Kidney (tissue), 14 donors: Measurements from ENCODE around the gene TMEM114. TPM values are rescaled to one million over a fixed set of nuclear protein-coding genes. Genes with fewer than 3 reads are reported as not detected.

Experiments used
- DNase-seq, 5 donors: peaks; one replicate each; pipeline ENCODE4 v3.0.0-alpha.2; 2013 to 2020
- FAIRE-seq: peaks from 2 replicates; lab custom pipeline; 2012; peaks lifted over from hg19 to GRCh38; lab: Jason Lieb, UNC
- H3K27ac ChIP-seq, 2 donors: one replicate each; pipeline ENCODE4 v1.7.0; 2013; ENCODE audit warnings: low read depth in 2 of 2, low read length in 2 of 2, inconsistent platforms in 1 of 2
- H3K27me3 ChIP-seq: one replicate; pipeline ENCODE4 v1.7.1; 2013; ENCODE audit warnings: low read length, inconsistent platforms; ENCODE audit not compliant: control insufficient read depth, insufficient read depth
- H3K36me3 ChIP-seq, 3 donors: one replicate each; pipeline versions ENCODE4 v1.7.0 to v1.7.1; 2013; ENCODE audit warnings: low read length in 3 of 3, control low read depth in 1 of 3, inconsistent platforms in 1 of 3; ENCODE audit not compliant: insufficient read depth in 3 of 3, control insufficient read depth in 2 of 3
- H3K4me1 ChIP-seq, 3 donors: one replicate each; pipeline versions ENCODE4 v1.7.0 to v1.7.1; 2013; ENCODE audit warnings: low read length in 3 of 3, inconsistent platforms in 1 of 3, low read depth in 1 of 3; ENCODE audit not compliant: control insufficient read depth in 2 of 3, insufficient read depth in 2 of 3
- H3K4me3 ChIP-seq, 3 donors: one replicate each; pipeline versions ENCODE4 v1.7.0 to v1.8.1; 2013; ENCODE audit warnings: low read length in 3 of 3, control low read depth in 1 of 3, inconsistent platforms in 1 of 3
- H3K9ac ChIP-seq, 3 donors: one replicate each; pipeline versions ENCODE4 v1.7.0 to v1.7.1; 2013; ENCODE audit warnings: low read length in 3 of 3, control low read depth in 1 of 3, inconsistent platforms in 1 of 3
- H3K9me3 ChIP-seq, 3 donors: one replicate each; pipeline versions ENCODE4 v1.7.0 to v1.7.1; 2013; ENCODE audit warnings: low read length in 3 of 3, control low read depth in 1 of 3, inconsistent platforms in 1 of 3; ENCODE audit not compliant: control insufficient read depth in 2 of 3, insufficient read depth in 1 of 3
- intact Hi-C: fragments of 100-400 bp; cut with DNase I; formaldehyde crosslinking; loops from one replicate; pipeline ENCODE4 v1.11.1; 2022
- polyA plus RNA-seq: library from polyadenylated mRNA; stranded (reverse); fragments of 350-450 nt; fragmentation: Illumina TruSeq; extraction: RNeasy Lipid Tissue Mini Kit (QIAGEN cat#74804); gene quantifications from one replicate; pipeline ENCODE4 v1.2.3, GENCODE V29; 2014; ENCODE audit warnings: low read depth, low replicate concordance; ENCODE audit not compliant: insufficient read depth
- total RNA-seq: library from RNA; stranded (reverse); fragmentation: NEBNext Ultra II Directional; extraction: Animal tissue kit (Norgen Biotek cat#: 25700); gene quantifications from one replicate; pipeline ENCODE4 v1.2.1, GENCODE V29; 2021
- TF ChIP-seq, protein P1 (sequence below): IDR thresholded peaks from 3 replicates; pipeline ENCODE4 v1.5.1; 2012; ENCODE audit warnings: mild to moderate bottlenecking, moderate library complexity, borderline replicate concordance; ENCODE audit not compliant: insufficient read depth; ENCODE audit errors: extremely low read depth
- donor health status: control.
- donor health status: control.
- donor health status: control.
- donor health status: control.
- donor health status: control.
- donor health status: DM: yes; HTN: yes; CAD: no.
- donor health status: Normal renal cell carcinoma (clear cell type).

Gene TMEM114
- total and polyA plus RNA-seq, 2 donors from 2014 or later: not detected

DNA sequence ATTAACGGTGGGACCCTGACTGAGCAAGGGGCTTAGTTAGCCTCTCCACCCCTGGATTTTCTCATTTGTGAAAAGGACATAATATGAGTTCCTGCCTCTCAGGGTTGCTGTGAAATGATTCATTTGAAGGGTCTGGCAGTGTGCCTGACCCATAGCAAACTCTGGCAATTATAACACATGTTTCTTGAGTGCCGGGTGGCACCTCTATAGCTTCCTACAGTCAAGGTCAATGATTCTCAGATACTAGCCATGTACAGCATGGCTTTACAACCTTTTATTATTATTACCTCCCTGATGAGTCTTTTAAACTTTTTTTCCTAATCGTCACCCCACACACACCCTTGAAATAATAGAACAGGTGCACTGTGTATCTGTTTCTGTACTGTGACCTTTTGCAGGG is 42.1 kb downstream of the TMEM114 start:
- no peaks in the 10 kb centered on the region for H3K9me3 ChIP-seq
- H3K4me1 ChIP-seq: no peaks in the 10 kb centered on the region
- H3K27ac ChIP-seq: no peak overlapping the region
- no peaks in the 10 kb centered on the region for H3K27me3 ChIP-seq
- H3K4me3 ChIP-seq: no peak overlapping the region
- intact Hi-C loops: no loop called here
- DNase-seq: no peak
- no peak for FAIRE-seq
- no peaks in the 10 kb centered on the region for H3K36me3 ChIP-seq
- TF ChIP-seq, protein P1, sequence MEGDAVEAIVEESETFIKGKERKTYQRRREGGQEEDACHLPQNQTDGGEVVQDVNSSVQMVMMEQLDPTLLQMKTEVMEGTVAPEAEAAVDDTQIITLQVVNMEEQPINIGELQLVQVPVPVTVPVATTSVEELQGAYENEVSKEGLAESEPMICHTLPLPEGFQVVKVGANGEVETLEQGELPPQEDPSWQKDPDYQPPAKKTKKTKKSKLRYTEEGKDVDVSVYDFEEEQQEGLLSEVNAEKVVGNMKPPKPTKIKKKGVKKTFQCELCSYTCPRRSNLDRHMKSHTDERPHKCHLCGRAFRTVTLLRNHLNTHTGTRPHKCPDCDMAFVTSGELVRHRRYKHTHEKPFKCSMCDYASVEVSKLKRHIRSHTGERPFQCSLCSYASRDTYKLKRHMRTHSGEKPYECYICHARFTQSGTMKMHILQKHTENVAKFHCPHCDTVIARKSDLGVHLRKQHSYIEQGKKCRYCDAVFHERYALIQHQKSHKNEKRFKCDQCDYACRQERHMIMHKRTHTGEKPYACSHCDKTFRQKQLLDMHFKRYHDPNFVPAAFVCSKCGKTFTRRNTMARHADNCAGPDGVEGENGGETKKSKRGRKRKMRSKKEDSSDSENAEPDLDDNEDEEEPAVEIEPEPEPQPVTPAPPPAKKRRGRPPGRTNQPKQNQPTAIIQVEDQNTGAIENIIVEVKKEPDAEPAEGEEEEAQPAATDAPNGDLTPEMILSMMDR: no peak
- no peak overlapping the region for H3K9ac ChIP-seq

DNA sequence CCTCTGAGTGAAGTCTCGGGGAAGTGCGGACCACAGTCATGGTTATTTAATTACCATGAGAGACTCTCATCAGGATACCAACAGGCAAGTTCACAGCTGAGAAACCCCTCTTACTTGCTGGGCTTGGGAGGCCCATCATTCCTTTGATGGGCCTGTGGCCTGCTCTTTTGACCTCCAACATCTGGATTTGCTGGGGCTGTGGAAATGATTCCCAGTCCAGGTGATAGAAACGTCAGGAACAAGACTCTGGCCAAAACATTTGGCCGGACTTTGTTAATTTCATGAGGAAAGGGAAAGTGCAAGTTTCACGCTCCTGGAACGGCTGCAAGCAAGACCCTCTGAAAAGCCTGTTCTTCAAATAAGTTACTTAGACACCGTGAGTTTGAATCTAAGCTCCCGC is 42.5 kb downstream of the TMEM114 start:
- no peak overlapping the region for H3K9ac ChIP-seq
- H3K4me3 ChIP-seq: no peak overlapping the region
- H3K9me3 ChIP-seq: no peaks in the 10 kb centered on the region
- H3K36me3 ChIP-seq: no peaks in the 10 kb centered on the region
- intact Hi-C loops: no loop called here
- H3K4me1 ChIP-seq: no peaks in the 10 kb centered on the region
- H3K27ac ChIP-seq: no peak overlapping the region
- TF ChIP-seq, protein P1: no peak
- no peaks in the 10 kb centered on the region for H3K27me3 ChIP-seq
- FAIRE-seq (no peak), DNase-seq (no peak)

GRCh38 chr16:8544406-8544805 is 45.9 kb downstream of the TMEM114 start:
- H3K9ac ChIP-seq: no peak overlapping the region
- FAIRE-seq (no peak), DNase-seq (no peak)
- H3K4me1 ChIP-seq: no peaks in the 10 kb centered on the region
- no peaks in the 10 kb centered on the region for H3K9me3 ChIP-seq
- H3K27ac ChIP-seq: no peak overlapping the region
- TF ChIP-seq, protein P1: no peak
- H3K4me3 ChIP-seq: no peak overlapping the region
- intact Hi-C loops: no loop called here
- no peaks in the 10 kb centered on the region for H3K36me3 ChIP-seq
- H3K27me3 ChIP-seq: no peaks in the 10 kb centered on the region

GRCh38 chr16:8543258-8543657 is 47.1 kb downstream of the TMEM114 start:
- FAIRE-seq (no peak), DNase-seq (no peak)
- intact Hi-C loops: no loop called here
- no peak overlapping the region for H3K27ac ChIP-seq
- H3K4me3 ChIP-seq: no peak overlapping the region
- no peaks in the 10 kb centered on the region for H3K36me3 ChIP-seq
- TF ChIP-seq, protein P1: no peak
- H3K9me3 ChIP-seq: no peaks in the 10 kb centered on the region
- H3K4me1 ChIP-seq: no peaks in the 10 kb centered on the region
- H3K27me3 ChIP-seq: no peaks in the 10 kb centered on the region
- no peak overlapping the region for H3K9ac ChIP-seq
